Measurements from ENCODE around the gene AP1M2. TPM values are rescaled to one million over a fixed set of nuclear protein-coding genes. Genes with fewer than 3 reads are reported as not detected.

AP1M2 gene
- total and polyA plus RNA-seq, 12 donors, result 0.10 to 0.97 (median 0.31) TPM; not detected in 8

DNA sequence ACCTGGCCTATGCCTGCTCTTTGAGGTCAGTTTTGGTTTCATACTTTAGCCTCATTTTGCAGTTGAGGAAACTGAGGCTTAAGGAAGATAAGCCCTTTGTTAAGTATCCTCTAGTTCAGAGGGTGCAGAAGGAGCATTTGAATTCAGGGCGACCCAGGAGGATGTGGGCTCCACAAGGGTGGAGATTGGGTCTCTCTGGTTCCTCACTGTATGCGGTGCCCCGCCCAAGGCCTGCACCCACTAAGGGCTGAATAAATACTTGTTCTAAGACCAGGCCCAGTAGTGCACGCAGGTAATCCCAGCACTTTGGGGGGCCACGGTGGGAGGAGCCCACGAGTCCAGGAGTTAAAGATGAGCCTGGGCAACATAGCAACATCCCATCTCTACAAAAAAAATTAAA lies 37.5 kb upstream of the AP1M2 start:
- intact Hi-C loops (cut with DNase I), result no loop called here
- H3K4me1 ChIP-seq (replicated peaks in 1 of 2), result peaks cover 12 to 15% of the 10 kb centered on the region in 2 donors
- H3K9me3 ChIP-seq (replicated peaks in 1 of 3), result no peaks in the 10 kb centered on the region
- no peaks in the 10 kb centered on the region for H3K27me3 ChIP-seq
- TF ChIP-seq, protein P1, sequence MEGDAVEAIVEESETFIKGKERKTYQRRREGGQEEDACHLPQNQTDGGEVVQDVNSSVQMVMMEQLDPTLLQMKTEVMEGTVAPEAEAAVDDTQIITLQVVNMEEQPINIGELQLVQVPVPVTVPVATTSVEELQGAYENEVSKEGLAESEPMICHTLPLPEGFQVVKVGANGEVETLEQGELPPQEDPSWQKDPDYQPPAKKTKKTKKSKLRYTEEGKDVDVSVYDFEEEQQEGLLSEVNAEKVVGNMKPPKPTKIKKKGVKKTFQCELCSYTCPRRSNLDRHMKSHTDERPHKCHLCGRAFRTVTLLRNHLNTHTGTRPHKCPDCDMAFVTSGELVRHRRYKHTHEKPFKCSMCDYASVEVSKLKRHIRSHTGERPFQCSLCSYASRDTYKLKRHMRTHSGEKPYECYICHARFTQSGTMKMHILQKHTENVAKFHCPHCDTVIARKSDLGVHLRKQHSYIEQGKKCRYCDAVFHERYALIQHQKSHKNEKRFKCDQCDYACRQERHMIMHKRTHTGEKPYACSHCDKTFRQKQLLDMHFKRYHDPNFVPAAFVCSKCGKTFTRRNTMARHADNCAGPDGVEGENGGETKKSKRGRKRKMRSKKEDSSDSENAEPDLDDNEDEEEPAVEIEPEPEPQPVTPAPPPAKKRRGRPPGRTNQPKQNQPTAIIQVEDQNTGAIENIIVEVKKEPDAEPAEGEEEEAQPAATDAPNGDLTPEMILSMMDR (IDR thresholded peaks at IDR 0.05), result no peak
- no peak for DNase-seq
- H3K27ac ChIP-seq, result peak overlapping the region in 1 of 5 donors; percentile 73
- H3K4me3 ChIP-seq, result peak overlapping the region in 1 of 4 donors; percentile 57
- WGBS, 4 donors, result 81 to 85% (median 83%) methylated on average over 4 to 6 of the region's 6 CpGs
- peaks cover 0 to 18% of the 10 kb centered on the region in 2 donors for H3K36me3 ChIP-seq (replicated peaks in 1 of 2)

DNA sequence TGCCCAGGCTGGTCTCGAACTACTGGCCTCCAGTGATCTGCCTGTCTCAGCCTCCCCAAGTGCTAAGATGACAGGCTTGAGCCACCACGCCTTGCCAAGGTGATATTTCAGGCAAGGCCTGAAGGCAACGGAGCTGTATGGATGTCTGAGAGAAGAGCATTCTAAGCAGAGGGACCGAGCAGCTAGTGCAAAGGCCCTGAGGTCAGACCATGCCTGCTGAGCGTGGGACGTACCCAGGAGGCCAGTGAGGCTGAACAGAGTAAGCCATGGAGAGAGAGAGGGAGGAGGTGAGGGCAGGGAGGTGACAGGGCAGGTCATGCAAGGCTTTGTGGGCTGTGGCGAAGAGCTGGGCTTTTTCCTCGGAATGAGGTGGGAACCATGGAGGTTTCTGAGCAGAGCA lies 34.9 kb upstream of the AP1M2 start:
- H3K36me3 ChIP-seq (replicated peaks in 1 of 2), result no peaks in the 10 kb centered on the region
- TF ChIP-seq POLR2A (IDR thresholded peaks at IDR 0.05), result no peak
- TF ChIP-seq, protein P1 (IDR thresholded peaks at IDR 0.05), result no peak
- no peaks in the 10 kb centered on the region for H3K27me3 ChIP-seq
- intact Hi-C loops (cut with DNase I), result no loop called here
- H3K4me1 ChIP-seq (replicated peaks in 1 of 2), result peaks cover 12 to 15% of the 10 kb centered on the region in 2 donors
- no peaks in the 10 kb centered on the region for H3K9me3 ChIP-seq (replicated peaks in 1 of 3)
- H3K27ac ChIP-seq, result no peak overlapping the region
- 96 to 98% (median 96%) methylated on average over 6 to 8 of the region's 8 CpGs for WGBS, 4 donors
- no peak overlapping the region for H3K4me3 ChIP-seq
- no peak for DNase-seq

DNA sequence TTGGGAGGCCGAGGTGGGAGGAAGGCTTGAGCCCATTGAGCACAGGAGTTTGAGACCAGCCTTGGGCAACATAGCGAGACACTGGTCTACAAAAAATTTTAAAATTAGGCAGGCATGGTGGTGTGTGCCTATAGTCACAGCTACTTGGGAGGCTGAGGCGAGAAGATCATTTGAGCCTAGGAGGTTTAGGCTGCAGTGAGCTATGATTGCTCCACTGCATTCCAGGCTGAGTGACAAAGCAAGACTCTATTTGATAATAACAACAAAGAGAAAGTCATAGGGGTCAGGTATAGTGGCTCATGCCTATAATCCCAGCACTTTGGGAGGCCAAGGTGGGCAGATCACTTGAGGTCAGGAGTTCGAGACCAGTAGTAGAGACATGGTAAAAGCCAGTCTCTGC lies 33.7 kb upstream of the AP1M2 start:
- no peak overlapping the region for H3K4me3 ChIP-seq
- DNase-seq, result no peak
- H3K9me3 ChIP-seq (replicated peaks in 1 of 3), result no peaks in the 10 kb centered on the region
- H3K27ac ChIP-seq, result no peak overlapping the region
- intact Hi-C loops (cut with DNase I), result no loop called here
- TF ChIP-seq POLR2A (IDR thresholded peaks at IDR 0.05), result no peak
- TF ChIP-seq, protein P1 (IDR thresholded peaks at IDR 0.05), result no peak
- WGBS, 4 donors, result 97 to 99% (median 98%) methylated on average over 4 of the region's 4 CpGs
- H3K36me3 ChIP-seq (replicated peaks in 1 of 2), result no peaks in the 10 kb centered on the region
- H3K27me3 ChIP-seq, result no peaks in the 10 kb centered on the region
- peaks cover 10 to 18% of the 10 kb centered on the region in 2 donors for H3K4me1 ChIP-seq (replicated peaks in 1 of 2)

DNA sequence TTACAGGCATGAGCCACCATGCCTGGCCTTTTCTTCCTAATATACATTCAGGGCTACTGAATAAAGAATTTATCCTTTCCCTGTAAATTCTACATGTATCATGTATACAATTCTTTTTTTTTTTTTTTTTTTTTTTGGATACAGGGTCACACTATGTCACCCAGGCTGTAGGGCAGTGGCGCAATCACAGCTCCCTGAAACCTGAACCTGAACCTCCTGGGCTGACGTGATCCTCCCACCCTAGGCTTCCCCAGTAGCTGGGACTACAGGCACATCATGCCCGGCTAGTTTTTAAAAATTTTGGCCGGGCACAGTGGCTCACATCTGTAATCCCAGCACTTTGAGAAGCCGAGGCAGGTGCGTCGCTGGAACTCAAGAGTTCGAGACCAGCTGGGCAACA lies 31.7 kb upstream of the AP1M2 start:
- no peak for DNase-seq
- no peaks in the 10 kb centered on the region for H3K9me3 ChIP-seq (replicated peaks in 1 of 3)
- WGBS, 4 donors, result 95 to 98% (median 97%) methylated on average over 6 to 8 of the region's 8 CpGs
- peaks cover 0 to 3% of the 10 kb centered on the region in 2 donors for H3K4me1 ChIP-seq (replicated peaks in 1 of 2)
- intact Hi-C loops (cut with DNase I), result no loop called here
- no peaks in the 10 kb centered on the region for H3K27me3 ChIP-seq
- H3K27ac ChIP-seq, result no peak overlapping the region
- H3K36me3 ChIP-seq (replicated peaks in 1 of 2), result no peaks in the 10 kb centered on the region
- TF ChIP-seq POLR2A (IDR thresholded peaks at IDR 0.05), result no peak
- TF ChIP-seq, protein P1 (IDR thresholded peaks at IDR 0.05), result no peak
- no peak overlapping the region for H3K4me3 ChIP-seq

All from adrenal gland (tissue), 12 donors.